Ovary (tissue), 9 donors: ENCODE measurements around the gene ZNF879. TPM values are rescaled to one million over a fixed set of nuclear protein-coding genes. Genes with fewer than 3 reads are reported as not detected.

Source experiments
- DNase-seq, 5 donors: peaks; one replicate each; pipeline ENCODE4 v3.0.0-alpha.2; 2019 to 2020
- H3K27ac ChIP-seq, 2 donors: fragments of 200-600 bp; one replicate each; pipeline versions ENCODE4 v1.5.1 to v1.8.0; 2019 to 2022
- H3K27me3 ChIP-seq: fragments of 200-600 bp; one replicate; pipeline ENCODE4 v1.8.0; 2022
- H3K36me3 ChIP-seq: fragments of 200-600 bp; sonication (generic); one replicate; pipeline ENCODE4 v1.5.1; 2019
- H3K4me1 ChIP-seq: one replicate; pipeline ENCODE4 v1.8.1; 2013; ENCODE audit warnings: mild to moderate bottlenecking, moderate library complexity; ENCODE audit not compliant: insufficient read depth
- H3K4me3 ChIP-seq: fragments of 200-600 bp; sonication (generic); one replicate; pipeline ENCODE4 v1.5.1; 2017
- H3K9me3 ChIP-seq, 2 donors: fragments of 200-600 bp in 1 of 2; sonication (generic) in 1 of 2; one replicate each; pipeline versions ENCODE4 v1.5.1 to v1.8.1; 2013 to 2019; ENCODE audit warnings: mild to moderate bottlenecking in 1 of 2, moderate library complexity in 1 of 2
- CTCF ChIP-seq, 3 donors: fragments of 450-650 bp in 2 of 3; fragments of 200-600 bp in 1 of 3; IDR thresholded peaks; one replicate each; pipeline versions ENCODE4 v1.5.1 to v1.8.0; 2016 to 2022; ENCODE audit warnings: antibody characterized with exemption in 3 of 3, mild to moderate bottlenecking in 1 of 3
- EP300 ChIP-seq: sonication (generic); formaldehyde crosslinking; IDR thresholded peaks from one replicate; pipeline ENCODE4 v1.6.1; 2017; ENCODE audit warnings: antibody characterized with exemption
- POLR2A ChIP-seq: fragments of 450-650 bp; IDR thresholded peaks from one replicate; pipeline ENCODE4 v1.6.1; 2017; ENCODE audit warnings: antibody characterized with exemption, mild to moderate bottlenecking, moderate library complexity
- WGBS, 3 donors: extraction: QIAGEN DNeasy Blood & Tissue Kit in 1 of 3; methylation state at CpG; one replicate each; pipeline versions ENCODE4 v1.1.5 to v1.1.7; 2013 to 2017; 5-methylcytosine and 5-hydroxymethylcytosine counted together
- intact Hi-C, 4 donors: fragments of 100-400 bp; cut with DNase I; formaldehyde crosslinking; loops; one replicate each; pipeline versions ENCODE4 v1.11.0 to v1.15.1; 2022 to 2023
- polyA plus RNA-seq, 2 donors: library from polyadenylated mRNA; stranded (reverse); fragments of 200-250 nt in 1 of 2; fragments of 350-450 nt in 1 of 2; fragmentation: Illumina TruSeq in 1 of 2; extraction: RNeasy Lipid Tissue Mini Kit (QIAGEN cat#74804) in 1 of 2; gene quantifications; one replicate each; pipeline ENCODE4 v1.2.3, GENCODE V29; 2013 to 2014
- total RNA-seq, 7 donors: library from RNA; depleted of rRNA in 2 of 7; stranded (reverse); fragments of >200 nt in 2 of 7; fragmentation: NEBNext Ultra II Directional in 3 of 7; extraction: Animal tissue kit (Norgen Biotek cat#: 25700) in 3 of 7; gene quantifications; one replicate each; pipeline versions ENCODE4 v1.1.0 to v1.2.4, GENCODE V29; 2016 to 2023
- donor health status: DM: no; HTN: no; CAD: no; lungs with moderate emphysema.
- donor health status: DM: no; HTN: no; CAD: no.
- donor health status: Bipolar disorder and iron deficiency.
- donor health status: DM: yes; HTN: yes; CAD: no.
- donor health status: DM: no; HTN: no; CAD: no.
- donor health status: DM: yes; HTN: yes; CAD: no.

The ZNF879 gene
- total and polyA plus RNA-seq, 9 donors = 2.5 to 12.1 (median 5.1) TPM

- WGBS, 3 donors = 97 to 99% (median 98%) methylated on average over 7 of the region's 7 CpGs
- H3K4me3 ChIP-seq = no peak overlapping the region
- no peaks in the 10 kb centered on the region for H3K27me3 ChIP-seq
These were observed 9.5 kb downstream of the ZNF879 start for GRCh38 chr5:179033004-179033580.

GRCh38 chr5:179044765-179045164 is 21.2 kb downstream of the ZNF879 start:
- no peak overlapping the region for H3K27ac ChIP-seq
- no peaks in the 10 kb centered on the region for H3K27me3 ChIP-seq
- intact Hi-C loops = no loop called here
- no peaks in the 10 kb centered on the region for H3K4me1 ChIP-seq
- no peaks in the 10 kb centered on the region for H3K9me3 ChIP-seq
- 67 to 81% (median 80%) methylated on average over 2 of the region's 2 CpGs for WGBS, 3 donors
- no peaks in the 10 kb centered on the region for H3K36me3 ChIP-seq
- TF ChIP-seq POLR2A (no peak), CTCF (IDR thresholded peaks at IDR 0.05) (no peak), EP300 (no peak)
- no peak for DNase-seq
- H3K4me3 ChIP-seq = no peak overlapping the region

More at GRCh38 chr5:179033004-179033580, 9.5 kb downstream of the ZNF879 start:
- no peaks in the 10 kb centered on the region for H3K4me1 ChIP-seq
- H3K27ac ChIP-seq = no peak overlapping the region
- no peak for DNase-seq
- no peak for TF ChIP-seq CTCF (IDR thresholded peaks at IDR 0.05)
- TF ChIP-seq EP300 = no peak
- TF ChIP-seq POLR2A = no peak
- intact Hi-C loops = no loop called here
- H3K9me3 ChIP-seq = peaks cover 16 to 53% of the 10 kb centered on the region in 2 donors
- peaks cover 3% of the 10 kb centered on the region for H3K36me3 ChIP-seq

- WGBS, 3 donors = 83 to 91% (median 89%) methylated on average over 9 of the region's 9 CpGs
- intact Hi-C loops = no loop called here
- Histone ChIP-seq H3K4me3 (no peak overlapping the region), H3K36me3 (no peaks in the 10 kb centered on the region), H3K27ac (no peak overlapping the region), H3K9me3 (no peaks in the 10 kb centered on the region), H3K27me3 (no peaks in the 10 kb centered on the region), H3K4me1 (no peaks in the 10 kb centered on the region)
- no peak for TF ChIP-seq EP300
- TF ChIP-seq CTCF (IDR thresholded peaks at IDR 0.05) = no peak
- no peak for TF ChIP-seq POLR2A
- no peak for DNase-seq
These were observed 28.2 kb downstream of the ZNF879 start for GRCh38 chr5:179051784-179052183.

GRCh38 chr5:179054036-179054785 is 30.6 kb downstream of the ZNF879 start:
- Histone ChIP-seq H3K4me1 (no peaks in the 10 kb centered on the region), H3K36me3 (no peaks in the 10 kb centered on the region), H3K27ac (no peak overlapping the region), H3K9me3 (no peaks in the 10 kb centered on the region), H3K27me3 (no peaks in the 10 kb centered on the region), H3K4me3 (no peak overlapping the region)
- no peak for DNase-seq
- intact Hi-C loops = no loop called here
- TF ChIP-seq EP300 (no peak), CTCF (IDR thresholded peaks at IDR 0.05) (no peak), POLR2A (no peak)
- WGBS, 3 donors = 81 to 83% (median 83%) methylated on average over 15 of the region's 15 CpGs
